Measurements from ENCODE around the gene PLIN3. TPM values are rescaled to one million over a fixed set of nuclear protein-coding genes. Genes with fewer than 3 reads are reported as not detected.

PLIN3 gene
- total RNA-seq, 1 experiment from 2014 or later: 63.8 TPM

GRCh38 chr19:4911786-4912672 lies 44.6 kb upstream of the PLIN3 start:
- Mint-ChIP-seq H3K4me1 (ENCODE audit: low read depth, unreplicated experiment) (peaks cover 20% of the 10 kb centered on the region), H3K4me3 (ENCODE audit: unreplicated experiment) (no peak overlapping the region), H3K27ac (ENCODE audit: unreplicated experiment) (no peak overlapping the region), H3K36me3 (ENCODE audit: insufficient read depth, unreplicated experiment) (peaks cover 52% of the 10 kb centered on the region), H3K9me3 (ENCODE audit: unreplicated experiment) (no peaks in the 10 kb centered on the region), H3K27me3 (ENCODE audit: insufficient read depth, unreplicated experiment) (no peaks in the 10 kb centered on the region)
- Histone ChIP-seq H3K36me3 (ENCODE audit: control insufficient read depth, insufficient read depth, low read length) (no peaks in the 10 kb centered on the region), H3K9me3 (no peaks in the 10 kb centered on the region), H3K4me3 (ENCODE audit: low read depth, low read length) (no peak overlapping the region), H3K27me3 (replicated peaks; ENCODE audit: control insufficient read depth, insufficient read depth, low read length) (no peaks in the 10 kb centered on the region; the same call in 1 of the 2 replicates), H3K4me1 (peaks cover 20% of the 10 kb centered on the region)
- no TSS peak for BruUV-seq (replicated peaks)
- ChIA-PET POLR2A (interaction anchor here (0.6 kb wide), 2 partner anchors 95 to 268 kb away, joined by 3 to 7 read pairs; no protein-coding TSS in a partner anchor), CTCF (interaction anchor here (1.9 kb wide), 1 partner anchor 102 kb away, joined by 8 read pairs; no protein-coding TSS in a partner anchor)
- TF ChIP-seq CTCF (IDR thresholded peaks at IDR 0.05; ENCODE audit: insufficient read depth in 1 of 2, low read depth in 1 of 2, low read length in 1 of 2, severe bottlenecking in 1 of 2, unreplicated experiment in 1 of 2): peak in 1 of 2 experiments; percentile 28
- intact Hi-C loops (cut with micrococcal nuclease; ENCODE audit: unreplicated experiment): no loop called here
- DNase-seq: peak in 1 of 2 experiments; percentile 29

GRCh38 chr19:4911314-4911713 lies 43.8 kb upstream of the PLIN3 start:
- peaks cover 20% of the 10 kb centered on the region for H3K4me1 Mint-ChIP-seq (ENCODE audit: low read depth, unreplicated experiment)
- BruUV-seq (replicated peaks): TSS peak; percentile 27
- H3K36me3 Mint-ChIP-seq (ENCODE audit: insufficient read depth, unreplicated experiment): peaks cover 45% of the 10 kb centered on the region
- no peak for DNase-seq
- Histone ChIP-seq H3K4me1 (peaks cover 20% of the 10 kb centered on the region), H3K27me3 (replicated peaks; ENCODE audit: control insufficient read depth, insufficient read depth, low read length) (no peaks in the 10 kb centered on the region), H3K9me3 (no peaks in the 10 kb centered on the region), H3K4me3 (ENCODE audit: low read depth, low read length) (no peak overlapping the region), H3K36me3 (ENCODE audit: control insufficient read depth, insufficient read depth, low read length) (no peaks in the 10 kb centered on the region)
- ChIA-PET CTCF (interaction anchor here (1.9 kb wide), 1 partner anchor 102 kb away, joined by 8 read pairs; no protein-coding TSS in a partner anchor), POLR2A (no interaction called here)
- H3K9me3 Mint-ChIP-seq (ENCODE audit: unreplicated experiment): no peaks in the 10 kb centered on the region
- TF ChIP-seq CTCF (IDR thresholded peaks at IDR 0.05; ENCODE audit: insufficient read depth in 1 of 2, low read depth in 1 of 2, low read length in 1 of 2, severe bottlenecking in 1 of 2, unreplicated experiment in 1 of 2): no peak
- no peaks in the 10 kb centered on the region for H3K27me3 Mint-ChIP-seq (ENCODE audit: insufficient read depth, unreplicated experiment)
- H3K27ac Mint-ChIP-seq (ENCODE audit: unreplicated experiment): no peak overlapping the region
- intact Hi-C loops (cut with micrococcal nuclease; ENCODE audit: unreplicated experiment): no loop called here
- H3K4me3 Mint-ChIP-seq (ENCODE audit: unreplicated experiment): no peak overlapping the region

- TF ChIP-seq CTCF (IDR thresholded peaks at IDR 0.05; ENCODE audit: insufficient read depth in 1 of 2, low read depth in 1 of 2, low read length in 1 of 2, severe bottlenecking in 1 of 2, unreplicated experiment in 1 of 2): no peak
- CTCF ChIA-PET: interaction anchor here (1.9 kb wide), 1 partner anchor 101 kb away, joined by 8 read pairs; no protein-coding TSS in a partner anchor
Observed at GRCh38 chr19:4910594-4911281, 43.3 kb upstream of the PLIN3 start.

More at GRCh38 chr19:4910594-4911281, 43.3 kb upstream of the PLIN3 start:
- peak overlapping the region; percentile 42 for H3K27ac Mint-ChIP-seq (ENCODE audit: unreplicated experiment)
- intact Hi-C loops (cut with micrococcal nuclease; ENCODE audit: unreplicated experiment): no loop called here
- no peaks in the 10 kb centered on the region for H3K27me3 ChIP-seq (replicated peaks; ENCODE audit: control insufficient read depth, insufficient read depth, low read length)
- H3K4me3 Mint-ChIP-seq (ENCODE audit: unreplicated experiment): peak overlapping the region; percentile 76
- no TSS peak for BruUV-seq (replicated peaks)
- H3K27me3 Mint-ChIP-seq (ENCODE audit: insufficient read depth, unreplicated experiment): no peaks in the 10 kb centered on the region
- no peaks in the 10 kb centered on the region for H3K36me3 ChIP-seq (ENCODE audit: control insufficient read depth, insufficient read depth, low read length)
- no peaks in the 10 kb centered on the region for H3K9me3 Mint-ChIP-seq (ENCODE audit: unreplicated experiment)
- H3K36me3 Mint-ChIP-seq (ENCODE audit: insufficient read depth, unreplicated experiment): peaks cover 41% of the 10 kb centered on the region
- H3K4me1 Mint-ChIP-seq (ENCODE audit: low read depth, unreplicated experiment): peaks cover 20% of the 10 kb centered on the region
- no peak for DNase-seq
- no peaks in the 10 kb centered on the region for H3K9me3 ChIP-seq
- peaks cover 20% of the 10 kb centered on the region for H3K4me1 ChIP-seq
- H3K4me3 ChIP-seq (ENCODE audit: low read depth, low read length): peak overlapping the region; percentile 84
- POLR2A ChIA-PET: no interaction called here

Data from Caco-2 (cell line).